Ascending aorta (tissue), 2 donors: ENCODE results near the gene PRSS27. TPM values are rescaled to one million over a fixed set of nuclear protein-coding genes. Genes with fewer than 3 reads are reported as not detected.
"Not testable (repeated sequence)": the region's sequence is repeated elsewhere in the genome, so short reads cannot be mapped to it uniquely, and the experiment has no call there.

Experiments
- DNase-seq, 2 donors: peaks; one replicate each; pipeline ENCODE4 v3.0.0-alpha.2; 2019; ENCODE audit warnings: low spot score in 2 of 2
- H3K27ac ChIP-seq, 2 donors: fragments of 200-600 bp; sonication (generic); one replicate each; pipeline ENCODE4 v1.5.1; 2016 to 2017; ENCODE audit warnings: mild to moderate bottlenecking in 1 of 2
- H3K27me3 ChIP-seq: fragments of 200-600 bp; sonication (generic); one replicate; pipeline ENCODE4 v1.5.1; 2017
- H3K36me3 ChIP-seq, 2 donors: fragments of 200-600 bp; sonication (generic); one replicate each; pipeline ENCODE4 v1.5.1; 2016
- H3K4me1 ChIP-seq, 2 donors: fragments of 200-600 bp; sonication (generic); one replicate each; pipeline ENCODE4 v1.5.1; 2016 to 2017; ENCODE audit warnings: mild to moderate bottlenecking in 1 of 2
- H3K4me3 ChIP-seq, 2 donors: fragments of 200-600 bp; sonication (generic); one replicate each; pipeline ENCODE4 v1.5.1; 2016 to 2017; ENCODE audit warnings: mild to moderate bottlenecking in 1 of 2
- H3K9me3 ChIP-seq, 2 donors: fragments of 200-600 bp; sonication (generic); one replicate each; pipeline ENCODE4 v1.5.1; 2016
- intact Hi-C: fragments of 100-400 bp; cut with DNase I; formaldehyde crosslinking; loops from one replicate; pipeline ENCODE4 v1.15.1; 2023
- total RNA-seq: library from RNA; depleted of rRNA; stranded (reverse); fragments of >200 nt; gene quantifications from one replicate; pipeline ENCODE4 v1.1.0, GENCODE V29; 2016
- TF ChIP-seq, protein P1 (sequence below), 3 experiments: fragments of 200-600 bp in 2 of 3; fragments of 450-650 bp in 1 of 3; sonication (generic) in 2 of 3; IDR thresholded peaks; one replicate each; pipeline ENCODE4 v1.5.1; 2016 to 2019; ENCODE audit warnings: antibody characterized with exemption in 3 of 3, mild to moderate bottlenecking in 1 of 3, moderate library complexity in 1 of 3

Gene PRSS27
- total RNA-seq, 1 donor from 2014 or later: not detected

DNA sequence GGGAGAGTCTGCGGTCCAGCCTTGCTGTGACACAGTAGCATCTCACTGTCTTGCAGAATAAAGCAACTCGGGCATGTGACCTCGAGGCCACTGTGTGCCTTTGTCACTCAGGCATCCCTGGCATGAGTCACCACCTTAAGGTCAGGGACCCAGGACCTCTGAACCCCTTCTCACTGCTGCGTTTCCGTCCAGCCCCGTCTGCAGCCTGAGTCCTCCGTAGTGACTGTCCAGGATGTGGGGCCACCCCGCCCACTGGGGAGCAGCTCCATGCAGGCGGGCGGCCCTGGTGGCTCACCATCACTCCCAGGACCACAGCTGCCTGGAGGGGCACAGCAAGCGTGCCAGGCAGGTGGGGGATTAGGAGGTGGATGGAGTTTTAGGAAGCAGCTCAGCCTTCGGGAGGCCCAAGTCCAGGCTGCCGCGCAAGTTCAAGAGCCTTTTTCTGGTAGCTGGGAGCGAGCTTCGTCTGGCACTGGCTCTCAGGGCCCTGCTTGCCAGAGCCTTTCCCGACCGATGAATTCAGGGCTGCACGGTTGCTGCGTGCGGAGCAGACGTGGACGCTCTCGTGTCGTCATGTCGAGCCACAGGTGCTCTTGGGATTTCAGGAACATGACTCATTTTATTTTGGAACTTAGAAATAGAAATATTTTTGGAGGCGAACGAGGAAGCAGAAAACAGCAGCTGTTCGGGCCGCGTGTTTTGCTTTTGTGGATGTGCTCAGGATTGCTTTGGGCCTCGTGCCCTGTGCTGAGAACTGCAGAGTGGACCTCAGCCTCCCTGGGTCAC, 20.9 kb downstream of the PRSS27 start:
- Histone ChIP-seq H3K4me1 (no peaks in the 10 kb centered on the region), H3K9me3 (no peaks in the 10 kb centered on the region), H3K27me3 (no peaks in the 10 kb centered on the region), H3K36me3 (peaks cover 68 to 77% of the 10 kb centered on the region in 2 donors), H3K4me3 (no peak overlapping the region), H3K27ac (no peak overlapping the region)
- TF ChIP-seq, protein P1, sequence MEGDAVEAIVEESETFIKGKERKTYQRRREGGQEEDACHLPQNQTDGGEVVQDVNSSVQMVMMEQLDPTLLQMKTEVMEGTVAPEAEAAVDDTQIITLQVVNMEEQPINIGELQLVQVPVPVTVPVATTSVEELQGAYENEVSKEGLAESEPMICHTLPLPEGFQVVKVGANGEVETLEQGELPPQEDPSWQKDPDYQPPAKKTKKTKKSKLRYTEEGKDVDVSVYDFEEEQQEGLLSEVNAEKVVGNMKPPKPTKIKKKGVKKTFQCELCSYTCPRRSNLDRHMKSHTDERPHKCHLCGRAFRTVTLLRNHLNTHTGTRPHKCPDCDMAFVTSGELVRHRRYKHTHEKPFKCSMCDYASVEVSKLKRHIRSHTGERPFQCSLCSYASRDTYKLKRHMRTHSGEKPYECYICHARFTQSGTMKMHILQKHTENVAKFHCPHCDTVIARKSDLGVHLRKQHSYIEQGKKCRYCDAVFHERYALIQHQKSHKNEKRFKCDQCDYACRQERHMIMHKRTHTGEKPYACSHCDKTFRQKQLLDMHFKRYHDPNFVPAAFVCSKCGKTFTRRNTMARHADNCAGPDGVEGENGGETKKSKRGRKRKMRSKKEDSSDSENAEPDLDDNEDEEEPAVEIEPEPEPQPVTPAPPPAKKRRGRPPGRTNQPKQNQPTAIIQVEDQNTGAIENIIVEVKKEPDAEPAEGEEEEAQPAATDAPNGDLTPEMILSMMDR (IDR thresholded peaks at IDR 0.05): no peak
- intact Hi-C loops: no loop called here
- no peak for DNase-seq

DNA sequence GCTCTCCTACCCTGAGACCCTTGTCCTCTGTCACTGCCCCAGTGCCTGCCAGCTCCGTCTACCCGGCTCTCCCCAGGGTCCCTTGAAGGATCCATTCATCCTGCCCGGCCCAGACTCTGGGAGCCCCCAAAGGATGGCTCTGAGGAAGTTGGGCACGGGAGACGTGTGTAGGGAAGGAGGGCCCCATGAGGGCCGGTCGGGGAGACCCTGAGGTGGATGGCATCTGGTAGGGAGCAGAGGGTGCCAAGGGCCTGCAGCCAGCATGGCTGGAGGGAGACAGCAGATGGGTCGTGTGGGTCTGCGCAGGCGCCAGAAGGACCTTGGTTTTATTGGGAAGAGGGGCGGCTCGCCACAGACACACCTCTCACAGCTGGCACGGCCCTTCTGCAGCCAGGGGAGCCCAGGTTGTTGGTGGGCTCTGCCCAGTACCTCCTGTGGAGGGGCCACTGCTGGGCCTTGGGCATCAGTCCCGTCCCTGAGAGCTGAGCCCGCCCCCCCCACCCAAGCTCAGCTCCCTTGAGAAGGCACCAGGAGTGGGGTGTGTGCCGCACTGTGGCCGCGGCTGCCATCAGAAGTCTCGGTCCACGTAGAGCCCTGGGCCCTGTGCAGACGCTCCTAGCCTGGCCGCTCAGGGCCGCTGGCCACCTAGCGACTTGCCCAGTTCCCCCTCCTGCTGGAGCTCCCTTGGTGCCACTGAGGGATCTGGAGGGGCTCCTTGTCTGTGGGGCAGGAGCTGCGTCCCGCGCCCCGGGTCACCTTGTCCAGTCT, 21.7 kb downstream of the PRSS27 start:
- TF ChIP-seq, protein P1 (IDR thresholded peaks at IDR 0.05): no peak
- no peaks in the 10 kb centered on the region for H3K9me3 ChIP-seq
- no peak overlapping the region for H3K4me3 ChIP-seq
- intact Hi-C loops: no loop called here
- no peak for DNase-seq
- H3K27me3 ChIP-seq: no peaks in the 10 kb centered on the region
- no peaks in the 10 kb centered on the region for H3K4me1 ChIP-seq
- peaks cover 61 to 68% of the 10 kb centered on the region in 2 donors for H3K36me3 ChIP-seq
- H3K27ac ChIP-seq: no peak overlapping the region

DNA sequence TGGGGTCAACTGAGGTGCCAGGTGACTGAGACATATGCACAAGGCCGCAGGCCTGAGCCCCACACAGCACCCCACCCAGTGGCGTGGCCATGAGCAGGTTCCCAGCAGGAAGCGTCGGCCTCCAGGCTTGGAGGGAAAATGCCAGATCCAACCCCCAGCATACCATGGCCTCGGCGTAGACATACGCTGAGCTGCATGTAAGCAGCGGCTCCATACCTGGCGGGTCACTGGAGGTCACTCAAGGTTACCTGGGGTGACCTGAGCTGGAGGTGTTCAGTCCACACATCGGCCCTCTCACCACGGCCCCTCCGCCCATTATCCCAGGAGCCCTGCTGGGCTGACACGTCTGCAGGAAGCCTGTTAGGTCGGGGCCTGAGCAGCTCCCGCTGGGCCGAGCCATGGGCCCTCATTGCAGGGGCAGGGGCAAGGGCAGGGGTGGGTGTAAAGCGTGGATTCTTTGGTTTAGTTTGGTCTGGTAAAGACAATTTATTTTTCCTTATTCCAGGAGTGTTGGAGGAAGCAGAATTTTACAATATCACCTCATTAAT, 22.5 kb downstream of the PRSS27 start:
- intact Hi-C loops: no loop called here
- Histone ChIP-seq H3K27me3 (no peaks in the 10 kb centered on the region), H3K9me3 (no peaks in the 10 kb centered on the region), H3K4me3 (no peak overlapping the region), H3K27ac (no peak overlapping the region), H3K36me3 (peaks cover 55 to 60% of the 10 kb centered on the region in 2 donors), H3K4me1 (no peaks in the 10 kb centered on the region)
- TF ChIP-seq, protein P1 (IDR thresholded peaks at IDR 0.05): no peak
- DNase-seq: no peak

DNA sequence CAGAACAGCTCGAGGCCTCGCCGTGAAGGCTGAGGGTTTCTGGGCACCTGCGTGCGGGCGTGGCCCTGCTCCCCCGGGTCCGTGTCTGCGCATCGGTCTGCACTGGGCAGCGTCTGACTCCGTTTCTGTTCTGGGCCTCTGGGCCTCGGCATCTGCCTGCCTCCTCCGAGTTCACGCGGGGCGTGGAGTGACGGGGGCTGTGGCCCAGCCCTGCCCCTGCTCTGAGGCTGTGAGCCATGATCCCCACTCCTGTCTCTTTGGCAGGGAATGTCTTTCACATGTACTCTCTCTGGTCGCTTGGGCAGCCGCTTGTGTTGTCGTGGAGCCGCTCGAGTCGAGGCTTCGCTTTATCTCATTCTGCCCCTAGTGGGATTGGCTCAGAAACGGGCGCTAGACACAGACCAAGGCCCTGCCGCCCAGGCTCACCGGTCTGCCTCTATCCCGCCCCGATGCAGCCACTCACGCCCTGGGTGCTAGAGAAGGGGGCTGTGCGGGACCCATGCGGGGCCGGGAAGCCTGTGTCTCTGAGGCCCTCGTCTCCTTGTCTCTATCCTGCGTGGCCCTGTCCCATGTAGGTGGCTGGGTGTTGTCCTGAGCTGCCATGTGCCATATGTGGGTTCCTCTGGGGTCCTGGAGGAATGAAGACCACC, 23.3 kb downstream of the PRSS27 start:
- H3K27me3 ChIP-seq, H3K9me3 ChIP-seq, intact Hi-C loops, H3K27ac ChIP-seq, H3K4me1 ChIP-seq, DNase-seq, H3K4me3 ChIP-seq: not testable (repeated sequence)
- peaks cover 47 to 54% of the 10 kb centered on the region in 2 donors for H3K36me3 ChIP-seq

DNA sequence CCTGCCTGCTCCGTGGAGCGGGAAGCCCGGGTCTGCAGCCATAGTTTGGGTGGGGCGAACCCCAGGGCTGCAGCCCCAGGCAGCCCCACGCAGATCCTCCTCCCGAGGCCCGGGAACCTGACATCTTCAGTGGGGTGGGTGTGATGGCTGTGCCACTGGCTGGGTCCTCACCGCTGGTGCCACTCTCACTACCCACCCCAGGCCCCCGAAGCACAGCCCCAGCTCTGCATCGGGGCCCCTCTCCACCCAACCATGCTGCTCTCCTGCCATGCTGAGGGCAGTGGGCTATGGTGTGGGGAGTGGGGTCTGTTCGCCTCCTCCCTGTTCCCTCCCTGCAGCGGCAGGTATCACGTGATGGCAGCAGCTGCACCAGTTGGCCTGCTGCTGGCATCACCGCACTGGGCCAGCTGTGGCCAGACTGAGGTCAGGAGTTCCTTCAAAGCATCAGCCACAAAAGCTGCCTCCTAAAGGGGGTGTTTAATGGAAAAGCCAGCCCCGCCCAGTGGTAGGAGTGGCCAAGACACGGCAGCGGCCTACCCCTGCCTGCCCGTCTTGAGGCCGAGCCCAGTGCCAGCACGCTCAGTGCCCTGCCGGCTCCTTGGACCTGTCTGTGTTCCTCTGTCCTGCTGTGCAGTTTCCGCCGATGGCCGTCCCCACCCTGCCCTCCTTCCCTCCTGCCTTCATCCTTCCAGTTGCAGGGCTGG, 26.9 kb downstream of the PRSS27 start:
- DNase-seq: no peak
- intact Hi-C loops: no loop called here
- H3K4me1 ChIP-seq: no peaks in the 10 kb centered on the region
- peaks cover 18 to 19% of the 10 kb centered on the region in 2 donors for H3K36me3 ChIP-seq
- no peak overlapping the region for H3K4me3 ChIP-seq
- H3K27me3 ChIP-seq: no peaks in the 10 kb centered on the region
- TF ChIP-seq, protein P1 (IDR thresholded peaks at IDR 0.05): no peak
- no peaks in the 10 kb centered on the region for H3K9me3 ChIP-seq
- H3K27ac ChIP-seq: no peak overlapping the region
